ENCODE data around the gene HERC6. TPM values are rescaled to one million over a fixed set of nuclear protein-coding genes. Genes with fewer than 3 reads are reported as not detected.

The HERC6 gene
- total and polyA plus RNA-seq, 2 of the 8 experiments (the other 6 are each of a cell fraction or from before 2014, with no cell fraction given) = 3.7 to 3.8 TPM

DNA sequence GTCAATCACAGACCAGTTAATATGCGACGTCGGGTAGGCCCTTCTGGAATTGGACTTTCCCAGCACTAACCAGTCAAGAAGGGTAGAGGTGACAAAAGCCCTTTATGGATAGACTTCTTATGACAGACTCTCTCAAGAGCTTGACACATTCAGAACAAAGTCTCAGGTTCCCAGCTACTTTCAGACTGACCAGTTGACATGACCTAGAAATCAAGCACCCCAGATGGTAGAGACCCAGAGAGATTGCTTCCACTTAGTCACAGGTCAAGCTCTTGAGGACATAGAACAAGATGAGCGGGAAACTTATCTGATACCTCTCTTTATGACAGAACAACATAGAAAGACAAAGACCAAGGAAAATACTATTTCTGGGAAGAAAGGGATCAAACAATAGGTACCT is 21.4 kb upstream of the HERC6 start (continued):
- TF ChIP-seq, protein P1, sequence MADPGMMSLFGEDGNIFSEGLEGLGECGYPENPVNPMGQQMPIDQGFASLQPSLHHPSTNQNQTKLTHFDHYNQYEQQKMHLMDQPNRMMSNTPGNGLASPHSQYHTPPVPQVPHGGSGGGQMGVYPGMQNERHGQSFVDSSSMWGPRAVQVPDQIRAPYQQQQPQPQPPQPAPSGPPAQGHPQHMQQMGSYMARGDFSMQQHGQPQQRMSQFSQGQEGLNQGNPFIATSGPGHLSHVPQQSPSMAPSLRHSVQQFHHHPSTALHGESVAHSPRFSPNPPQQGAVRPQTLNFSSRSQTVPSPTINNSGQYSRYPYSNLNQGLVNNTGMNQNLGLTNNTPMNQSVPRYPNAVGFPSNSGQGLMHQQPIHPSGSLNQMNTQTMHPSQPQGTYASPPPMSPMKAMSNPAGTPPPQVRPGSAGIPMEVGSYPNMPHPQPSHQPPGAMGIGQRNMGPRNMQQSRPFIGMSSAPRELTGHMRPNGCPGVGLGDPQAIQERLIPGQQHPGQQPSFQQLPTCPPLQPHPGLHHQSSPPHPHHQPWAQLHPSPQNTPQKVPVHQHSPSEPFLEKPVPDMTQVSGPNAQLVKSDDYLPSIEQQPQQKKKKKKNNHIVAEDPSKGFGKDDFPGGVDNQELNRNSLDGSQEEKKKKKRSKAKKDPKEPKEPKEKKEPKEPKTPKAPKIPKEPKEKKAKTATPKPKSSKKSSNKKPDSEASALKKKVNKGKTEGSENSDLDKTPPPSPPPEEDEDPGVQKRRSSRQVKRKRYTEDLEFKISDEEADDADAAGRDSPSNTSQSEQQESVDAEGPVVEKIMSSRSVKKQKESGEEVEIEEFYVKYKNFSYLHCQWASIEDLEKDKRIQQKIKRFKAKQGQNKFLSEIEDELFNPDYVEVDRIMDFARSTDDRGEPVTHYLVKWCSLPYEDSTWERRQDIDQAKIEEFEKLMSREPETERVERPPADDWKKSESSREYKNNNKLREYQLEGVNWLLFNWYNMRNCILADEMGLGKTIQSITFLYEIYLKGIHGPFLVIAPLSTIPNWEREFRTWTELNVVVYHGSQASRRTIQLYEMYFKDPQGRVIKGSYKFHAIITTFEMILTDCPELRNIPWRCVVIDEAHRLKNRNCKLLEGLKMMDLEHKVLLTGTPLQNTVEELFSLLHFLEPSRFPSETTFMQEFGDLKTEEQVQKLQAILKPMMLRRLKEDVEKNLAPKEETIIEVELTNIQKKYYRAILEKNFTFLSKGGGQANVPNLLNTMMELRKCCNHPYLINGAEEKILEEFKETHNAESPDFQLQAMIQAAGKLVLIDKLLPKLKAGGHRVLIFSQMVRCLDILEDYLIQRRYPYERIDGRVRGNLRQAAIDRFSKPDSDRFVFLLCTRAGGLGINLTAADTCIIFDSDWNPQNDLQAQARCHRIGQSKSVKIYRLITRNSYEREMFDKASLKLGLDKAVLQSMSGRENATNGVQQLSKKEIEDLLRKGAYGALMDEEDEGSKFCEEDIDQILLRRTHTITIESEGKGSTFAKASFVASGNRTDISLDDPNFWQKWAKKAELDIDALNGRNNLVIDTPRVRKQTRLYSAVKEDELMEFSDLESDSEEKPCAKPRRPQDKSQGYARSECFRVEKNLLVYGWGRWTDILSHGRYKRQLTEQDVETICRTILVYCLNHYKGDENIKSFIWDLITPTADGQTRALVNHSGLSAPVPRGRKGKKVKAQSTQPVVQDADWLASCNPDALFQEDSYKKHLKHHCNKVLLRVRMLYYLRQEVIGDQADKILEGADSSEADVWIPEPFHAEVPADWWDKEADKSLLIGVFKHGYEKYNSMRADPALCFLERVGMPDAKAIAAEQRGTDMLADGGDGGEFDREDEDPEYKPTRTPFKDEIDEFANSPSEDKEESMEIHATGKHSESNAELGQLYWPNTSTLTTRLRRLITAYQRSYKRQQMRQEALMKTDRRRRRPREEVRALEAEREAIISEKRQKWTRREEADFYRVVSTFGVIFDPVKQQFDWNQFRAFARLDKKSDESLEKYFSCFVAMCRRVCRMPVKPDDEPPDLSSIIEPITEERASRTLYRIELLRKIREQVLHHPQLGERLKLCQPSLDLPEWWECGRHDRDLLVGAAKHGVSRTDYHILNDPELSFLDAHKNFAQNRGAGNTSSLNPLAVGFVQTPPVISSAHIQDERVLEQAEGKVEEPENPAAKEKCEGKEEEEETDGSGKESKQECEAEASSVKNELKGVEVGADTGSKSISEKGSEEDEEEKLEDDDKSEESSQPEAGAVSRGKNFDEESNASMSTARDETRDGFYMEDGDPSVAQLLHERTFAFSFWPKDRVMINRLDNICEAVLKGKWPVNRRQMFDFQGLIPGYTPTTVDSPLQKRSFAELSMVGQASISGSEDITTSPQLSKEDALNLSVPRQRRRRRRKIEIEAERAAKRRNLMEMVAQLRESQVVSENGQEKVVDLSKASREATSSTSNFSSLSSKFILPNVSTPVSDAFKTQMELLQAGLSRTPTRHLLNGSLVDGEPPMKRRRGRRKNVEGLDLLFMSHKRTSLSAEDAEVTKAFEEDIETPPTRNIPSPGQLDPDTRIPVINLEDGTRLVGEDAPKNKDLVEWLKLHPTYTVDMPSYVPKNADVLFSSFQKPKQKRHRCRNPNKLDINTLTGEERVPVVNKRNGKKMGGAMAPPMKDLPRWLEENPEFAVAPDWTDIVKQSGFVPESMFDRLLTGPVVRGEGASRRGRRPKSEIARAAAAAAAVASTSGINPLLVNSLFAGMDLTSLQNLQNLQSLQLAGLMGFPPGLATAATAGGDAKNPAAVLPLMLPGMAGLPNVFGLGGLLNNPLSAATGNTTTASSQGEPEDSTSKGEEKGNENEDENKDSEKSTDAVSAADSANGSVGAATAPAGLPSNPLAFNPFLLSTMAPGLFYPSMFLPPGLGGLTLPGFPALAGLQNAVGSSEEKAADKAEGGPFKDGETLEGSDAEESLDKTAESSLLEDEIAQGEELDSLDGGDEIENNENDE (IDR thresholded peaks at IDR 0.05; ENCODE audit: insufficient replicate concordance, low read length) = no peak
- no peak for TF ChIP-seq RXRA (IDR thresholded peaks at IDR 0.05; ENCODE audit: insufficient read depth, low read depth, low read length)
- TF ChIP-seq USF2 (IDR thresholded peaks at IDR 0.05; ENCODE audit: low read length) = no peak
- TF ChIP-seq TAF1 (IDR thresholded peaks at IDR 0.05; ENCODE audit: low read depth, low read length) = no peak
- no peak for TF ChIP-seq TEAD4 (IDR thresholded peaks at IDR 0.05; ENCODE audit: low read depth, low read length)
- no peak for TF ChIP-seq RAD21 (IDR thresholded peaks at IDR 0.05 in 1 of 2, conservative IDR thresholded peaks at IDR 0.05 in 1 of 2; ENCODE audit: low read depth in 2 of 2, low read length in 2 of 2)
- TF ChIP-seq SP4 (IDR thresholded peaks at IDR 0.05; ENCODE audit: low read length) = no peak
- TF ChIP-seq FOSL1 (IDR thresholded peaks at IDR 0.05; ENCODE audit: insufficient read depth, low read depth, low read length) = no peak
- no peak for TF ChIP-seq SP2 (IDR thresholded peaks at IDR 0.05; ENCODE audit: low read length)
- TF ChIP-seq KDM5A (IDR thresholded peaks at IDR 0.05; ENCODE audit: low read length) = no peak
- TF ChIP-seq SRF (IDR thresholded peaks at IDR 0.05; ENCODE audit: low read depth, low read length) = no peak
- no peak for TF ChIP-seq BACH1 (IDR thresholded peaks at IDR 0.05; ENCODE audit: low read length)

Data from H1 (cell line).